ENCODE results near the gene NAT10. TPM values are rescaled to one million over a fixed set of nuclear protein-coding genes. Genes with fewer than 3 reads are reported as not detected.

Gene NAT10
- total and polyA plus RNA-seq, 2 donors from 2014 or later: 24.1 to 43.1 TPM

- Histone ChIP-seq H3K27me3 (ENCODE audit: control insufficient read depth, insufficient read depth, low read length) (no peaks in the 10 kb centered on the region), H3K36me3 (ENCODE audit: control insufficient read depth in 2 of 3, insufficient read depth in 3 of 3, low read length in 3 of 3) (peaks cover 0 to 18% (median 3%) of the 10 kb centered on the region in 3 donors), H3K9me3 (ENCODE audit: control insufficient read depth in 2 of 3, insufficient read depth in 1 of 3, low read length in 3 of 3) (no peaks in the 10 kb centered on the region), H3K9ac (ENCODE audit: low read length in 3 of 3) (no peak overlapping the region), H3K4me1 (ENCODE audit: control insufficient read depth in 2 of 3, insufficient read depth in 2 of 3, low read depth in 1 of 3, low read length in 3 of 3) (peaks cover 0 to 4% (median 0%) of the 10 kb centered on the region in 3 donors), H3K27ac (ENCODE audit: low read depth in 2 of 2, low read length in 2 of 2) (no peak overlapping the region), H3K4me3 (ENCODE audit: low read length in 3 of 3) (no peak overlapping the region)
- DNase-seq: no peak
- no peak for FAIRE-seq
- TF ChIP-seq CTCF (IDR thresholded peaks at IDR 0.05; ENCODE audit: borderline replicate concordance, extremely low read depth, insufficient read depth): no peak
- intact Hi-C loops (cut with DNase I): no loop called here
Measured at GRCh38 chr11:34160791-34161190, 55.4 kb downstream of the NAT10 start.

GRCh38 chr11:34161361-34161760, 55.9 kb downstream of the NAT10 start:
- FAIRE-seq (no peak), DNase-seq (no peak)
- Histone ChIP-seq H3K36me3 (ENCODE audit: control insufficient read depth in 2 of 3, insufficient read depth in 3 of 3, low read length in 3 of 3) (peaks cover 0 to 18% (median 3%) of the 10 kb centered on the region in 3 donors), H3K9me3 (ENCODE audit: control insufficient read depth in 2 of 3, insufficient read depth in 1 of 3, low read length in 3 of 3) (no peaks in the 10 kb centered on the region), H3K9ac (ENCODE audit: low read length in 3 of 3) (no peak overlapping the region), H3K4me1 (ENCODE audit: control insufficient read depth in 2 of 3, insufficient read depth in 2 of 3, low read depth in 1 of 3, low read length in 3 of 3) (peaks cover 0 to 4% (median 0%) of the 10 kb centered on the region in 3 donors), H3K27me3 (ENCODE audit: control insufficient read depth, insufficient read depth, low read length) (no peaks in the 10 kb centered on the region), H3K27ac (ENCODE audit: low read depth in 2 of 2, low read length in 2 of 2) (no peak overlapping the region), H3K4me3 (ENCODE audit: low read length in 3 of 3) (no peak overlapping the region)
- intact Hi-C loops (cut with DNase I): no loop called here
- no peak for TF ChIP-seq CTCF (IDR thresholded peaks at IDR 0.05; ENCODE audit: borderline replicate concordance, extremely low read depth, insufficient read depth)

GRCh38 chr11:34161812-34162492, 56.5 kb downstream of the NAT10 start:
- intact Hi-C loops (cut with DNase I): no loop called here
- peaks cover 0 to 4% (median 0%) of the 10 kb centered on the region in 3 donors for H3K4me1 ChIP-seq (ENCODE audit: control insufficient read depth in 2 of 3, insufficient read depth in 2 of 3, low read depth in 1 of 3, low read length in 3 of 3)
- TF ChIP-seq CTCF (IDR thresholded peaks at IDR 0.05; ENCODE audit: borderline replicate concordance, extremely low read depth, insufficient read depth): no peak
- peaks cover 0 to 21% (median 3%) of the 10 kb centered on the region in 3 donors for H3K36me3 ChIP-seq (ENCODE audit: control insufficient read depth in 2 of 3, insufficient read depth in 3 of 3, low read length in 3 of 3)
- H3K9ac ChIP-seq (ENCODE audit: low read length in 3 of 3): no peak overlapping the region
- FAIRE-seq: no peak
- no peak for DNase-seq
- no peak overlapping the region for H3K27ac ChIP-seq (ENCODE audit: low read depth in 2 of 2, low read length in 2 of 2)
- H3K27me3 ChIP-seq (ENCODE audit: control insufficient read depth, insufficient read depth, low read length): no peaks in the 10 kb centered on the region
- H3K4me3 ChIP-seq (ENCODE audit: low read length in 3 of 3): no peak overlapping the region
- H3K9me3 ChIP-seq (ENCODE audit: control insufficient read depth in 2 of 3, insufficient read depth in 1 of 3, low read length in 3 of 3): no peaks in the 10 kb centered on the region
